Measurements from ENCODE around the gene MIAT.

DNA sequence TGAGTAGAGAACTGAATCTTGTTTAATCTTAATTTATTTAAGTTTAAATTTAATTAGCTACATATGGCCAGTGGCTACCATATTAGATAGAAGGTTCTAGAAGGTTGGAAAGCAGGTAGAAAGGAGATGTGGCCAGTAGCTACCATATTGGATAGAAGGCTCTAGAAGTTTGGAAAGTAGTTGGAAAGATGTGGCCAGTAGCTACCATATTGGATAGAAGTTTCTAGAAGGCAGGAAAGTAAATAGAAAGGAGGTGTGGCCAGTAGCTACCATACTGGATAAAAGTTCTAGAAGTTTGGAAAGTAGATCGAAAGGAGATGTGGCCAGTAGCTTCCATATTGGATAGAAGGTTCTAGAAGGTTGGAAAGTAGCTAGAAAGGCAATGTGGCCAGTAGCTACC lies 33.4 kb upstream of the MIAT start:
- TF ChIP-seq, protein P1, sequence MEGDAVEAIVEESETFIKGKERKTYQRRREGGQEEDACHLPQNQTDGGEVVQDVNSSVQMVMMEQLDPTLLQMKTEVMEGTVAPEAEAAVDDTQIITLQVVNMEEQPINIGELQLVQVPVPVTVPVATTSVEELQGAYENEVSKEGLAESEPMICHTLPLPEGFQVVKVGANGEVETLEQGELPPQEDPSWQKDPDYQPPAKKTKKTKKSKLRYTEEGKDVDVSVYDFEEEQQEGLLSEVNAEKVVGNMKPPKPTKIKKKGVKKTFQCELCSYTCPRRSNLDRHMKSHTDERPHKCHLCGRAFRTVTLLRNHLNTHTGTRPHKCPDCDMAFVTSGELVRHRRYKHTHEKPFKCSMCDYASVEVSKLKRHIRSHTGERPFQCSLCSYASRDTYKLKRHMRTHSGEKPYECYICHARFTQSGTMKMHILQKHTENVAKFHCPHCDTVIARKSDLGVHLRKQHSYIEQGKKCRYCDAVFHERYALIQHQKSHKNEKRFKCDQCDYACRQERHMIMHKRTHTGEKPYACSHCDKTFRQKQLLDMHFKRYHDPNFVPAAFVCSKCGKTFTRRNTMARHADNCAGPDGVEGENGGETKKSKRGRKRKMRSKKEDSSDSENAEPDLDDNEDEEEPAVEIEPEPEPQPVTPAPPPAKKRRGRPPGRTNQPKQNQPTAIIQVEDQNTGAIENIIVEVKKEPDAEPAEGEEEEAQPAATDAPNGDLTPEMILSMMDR (IDR thresholded peaks at IDR 0.05): no peak
- no peak for TF ChIP-seq POLR2A (IDR thresholded peaks at IDR 0.05)

Data from tibial nerve (tissue), 3 donors.